Natural killer cell treated with Interleukin-12 subunit alpha and Interleukin-12 subunit beta and Interleukin-15 and Interleukin-18, amount 100 ng/mL, for 72 hours (primary cell): ENCODE data around the gene FCRL5. TPM values are rescaled to one million over a fixed set of nuclear protein-coding genes. Genes with fewer than 3 reads are reported as not detected.

Source experiments
- ATAC-seq, 2 donors: fragments of 150-1000 bp; cut with Tn5 transposase in 1 of 2; sonication (Bioruptor Pico), chemical (Tn5 transposase) in 1 of 2; 2 replicates each; pipeline ENCODE4 v1.10.0; 2021
- DNase-seq: peaks from one replicate; pipeline ENCODE4 v3.0.0; 2022; ENCODE audit warnings: low spot score
- H3K27ac Mint-ChIP-seq, 2 donors: 1 replicate in 1 of 2; 2 replicates in 1 of 2; pipeline ENCODE4 v1.8.0; 2022; ENCODE audit warnings: mixed read lengths in 2 of 2, mild to moderate bottlenecking in 1 of 2, moderate library complexity in 1 of 2
- H3K27me3 Mint-ChIP-seq, 2 donors: 1 replicate in 1 of 2; 2 replicates in 1 of 2; pipeline ENCODE4 v1.8.0; 2022; ENCODE audit warnings: mixed read lengths in 2 of 2
- H3K36me3 Mint-ChIP-seq: one replicate; pipeline ENCODE4 v1.8.0; 2022; ENCODE audit warnings: mixed read lengths
- H3K4me1 Mint-ChIP-seq, 2 donors: 1 replicate in 1 of 2; 2 replicates in 1 of 2; pipeline ENCODE4 v1.8.0; 2022; ENCODE audit warnings: low read depth in 2 of 2, mixed read lengths in 2 of 2, mild to moderate bottlenecking in 1 of 2
- H3K4me3 Mint-ChIP-seq: one replicate; pipeline ENCODE4 v1.8.0; 2022; ENCODE audit warnings: mixed read lengths
- H3K9me3 Mint-ChIP-seq: 2 replicates; pipeline ENCODE4 v1.8.0; 2022; ENCODE audit warnings: mixed read lengths
- total RNA-seq, 2 donors: library from RNA; stranded (reverse); gene quantifications; one replicate each; pipeline ENCODE4 v1.2.3, GENCODE V29; 2022

Gene FCRL5
- total RNA-seq, 2 donors from 2014 or later: 0.39 TPM; not detected in 1

- peaks cover 4% of the 10 kb centered on the region for H3K36me3 Mint-ChIP-seq
- no peaks in the 10 kb centered on the region for H3K4me1 Mint-ChIP-seq
- H3K27ac Mint-ChIP-seq: no peak overlapping the region
- peaks cover 2 to 7% of the 10 kb centered on the region in 2 donors for H3K27me3 Mint-ChIP-seq
- H3K4me3 Mint-ChIP-seq: no peak overlapping the region
- no peak for DNase-seq
- ATAC-seq: no peak
- no peaks in the 10 kb centered on the region for H3K9me3 Mint-ChIP-seq
Observed at GRCh38 chr1:157471531-157471930, 80.8 kb downstream of the FCRL5 start.

DNA sequence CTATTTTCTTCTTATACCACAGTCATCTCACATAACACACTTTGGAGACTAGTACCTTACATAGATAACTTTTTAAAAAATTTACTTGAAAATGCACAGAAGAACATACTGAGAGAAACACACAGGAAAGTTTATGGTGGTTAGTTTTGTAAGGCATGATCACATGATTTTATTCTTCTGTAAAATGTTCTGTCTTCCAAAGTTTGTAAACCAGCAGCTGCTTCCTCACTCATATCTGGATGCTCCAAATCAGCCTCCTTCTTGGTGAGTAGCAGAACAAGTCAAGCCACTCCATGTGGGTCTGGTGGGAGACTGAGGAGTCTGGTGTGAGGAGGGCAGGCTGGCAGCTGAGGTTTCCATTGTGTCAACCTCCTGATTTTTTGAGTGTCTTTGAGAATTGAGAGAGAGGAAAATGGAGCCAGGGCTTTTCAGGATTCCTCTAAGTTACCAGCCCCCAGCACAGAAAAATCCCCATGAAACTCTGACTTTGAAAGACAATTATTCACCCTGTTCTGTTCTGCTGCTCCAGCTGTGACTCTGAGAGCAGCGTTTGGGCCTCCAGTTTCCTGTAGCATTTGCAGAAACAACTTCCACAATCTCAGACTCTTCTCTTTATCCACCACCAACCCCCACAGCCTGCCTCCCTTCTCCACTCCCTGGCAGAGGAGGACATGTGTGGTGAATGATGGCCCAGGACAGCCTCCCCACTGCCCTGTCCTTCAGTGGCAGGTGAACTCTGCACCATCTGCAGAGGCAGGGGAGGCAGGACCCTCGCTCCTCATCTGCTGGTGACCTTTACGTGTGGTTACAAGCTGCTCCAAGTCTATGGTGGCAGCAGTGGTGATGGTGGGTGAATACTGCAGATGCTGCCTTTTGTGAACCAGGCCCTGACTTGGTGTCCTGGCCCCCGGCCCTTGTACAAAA lies 82.3 kb downstream of the FCRL5 start:
- H3K9me3 Mint-ChIP-seq: no peaks in the 10 kb centered on the region
- H3K36me3 Mint-ChIP-seq: no peaks in the 10 kb centered on the region
- no peak overlapping the region for H3K27ac Mint-ChIP-seq
- ATAC-seq: no peak
- peaks cover 4 to 7% of the 10 kb centered on the region in 2 donors for H3K27me3 Mint-ChIP-seq
- no peak overlapping the region for H3K4me3 Mint-ChIP-seq
- H3K4me1 Mint-ChIP-seq: no peaks in the 10 kb centered on the region
- DNase-seq: no peak

- ATAC-seq (no peak), DNase-seq (no peak)
- no peaks in the 10 kb centered on the region for H3K9me3 Mint-ChIP-seq
- peaks cover 4 to 7% of the 10 kb centered on the region in 2 donors for H3K27me3 Mint-ChIP-seq
- H3K27ac Mint-ChIP-seq: no peak overlapping the region
- no peak overlapping the region for H3K4me3 Mint-ChIP-seq
- H3K4me1 Mint-ChIP-seq: no peaks in the 10 kb centered on the region
- H3K36me3 Mint-ChIP-seq: no peaks in the 10 kb centered on the region
Observed at GRCh38 chr1:157469300-157469699, 83.0 kb downstream of the FCRL5 start.

DNA sequence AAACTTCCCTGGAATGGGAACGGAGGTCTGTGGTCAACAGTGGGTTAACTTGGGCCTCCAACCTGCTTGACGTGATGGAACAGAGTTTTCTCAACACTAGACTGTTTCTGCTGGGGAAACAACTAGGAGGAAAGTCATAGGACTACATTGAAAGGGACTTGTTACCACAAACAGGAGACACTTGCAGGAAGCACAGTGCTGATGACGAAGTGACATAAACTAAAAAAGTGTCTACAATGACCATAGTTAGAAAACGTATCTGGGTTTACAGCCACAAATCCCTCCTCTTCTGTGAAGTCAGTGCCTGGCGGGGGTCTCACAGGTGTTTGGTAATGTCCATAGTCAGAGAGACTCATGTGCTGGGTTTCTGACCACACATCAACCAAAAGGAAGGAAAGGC lies 86.3 kb downstream of the FCRL5 start:
- H3K27me3 Mint-ChIP-seq: peaks cover 0 to 4% of the 10 kb centered on the region in 2 donors
- no peak for ATAC-seq
- H3K9me3 Mint-ChIP-seq: no peaks in the 10 kb centered on the region
- H3K4me3 Mint-ChIP-seq: no peak overlapping the region
- H3K36me3 Mint-ChIP-seq: no peaks in the 10 kb centered on the region
- H3K4me1 Mint-ChIP-seq: no peaks in the 10 kb centered on the region
- DNase-seq: no peak
- H3K27ac Mint-ChIP-seq: no peak overlapping the region

Other genes starting within 250 kb of the FCRL5 start
- gene FCRL4, start 45.6 kb upstream of the FCRL5 start, total RNA-seq: not detected
- gene FCRL3, start 148.3 kb upstream of the FCRL5 start, total RNA-seq: 10 to 100 TPM; 22.3 to 33.7 TPM
- not detected for gene FCRL2, start 224.6 kb upstream of the FCRL5 start, total RNA-seq